OCI-LY7 (cell line): ENCODE data around the gene ATP5F1E. TPM values are rescaled to one million over a fixed set of nuclear protein-coding genes. Genes with fewer than 3 reads are reported as not detected.

ENCODE experiments used
- BruUV-seq: library from RNA; stranded (reverse); fragments of 400-500 nt; replicated peaks from 2 replicates; lab custom pipeline; 2021; lab: Mats Ljungman, UMichigan
- CTCF ChIA-PET: fragments of 300-600 bp; sonication (Branson Sonifier 250); formaldehyde crosslinking; loops from one replicate; lab custom pipeline; 2022; ENCODE audit warnings: antibody characterized with exemption; ENCODE audit not compliant: unreplicated experiment; lab: Charles Lee
- POLR2A ChIA-PET: fragments of 300-600 bp; sonication (Branson Sonifier 250); formaldehyde crosslinking; loops from one replicate; lab custom pipeline; 2022; ENCODE audit warnings: antibody characterized with exemption; lab: Charles Lee
- DNase-seq: peaks from one replicate; pipeline ENCODE4 v3.0.0-alpha.2; 2015; ENCODE audit warnings: low spot score
- H2AFZ ChIP-seq: fragments of 200-600 bp; sonication (generic), shearing (Covaris generic); 2 replicates; pipeline ENCODE4 v1.6.1; 2014; ENCODE audit warnings: mild to moderate bottlenecking, antibody characterized with exemption, low read length, moderate library complexity
- H3K27ac ChIP-seq: fragments of 200-600 bp; sonication (generic); 2 replicates; pipeline ENCODE4 v1.5.1; 2014; ENCODE audit warnings: mixed run types, low read depth, mild to moderate bottlenecking, moderate library complexity, low read length, inconsistent platforms; ENCODE audit not compliant: poor library complexity, severe bottlenecking
- H3K36me3 ChIP-seq: fragments of 200-600 bp; sonication (generic); 2 replicates; pipeline ENCODE4 v1.6.1; 2014; ENCODE audit warnings: mild to moderate bottlenecking, antibody characterized with exemption, low read length, moderate library complexity, mixed read lengths; ENCODE audit not compliant: insufficient read depth
- H3K4me1 ChIP-seq: fragments of 200-600 bp; sonication (generic); 2 replicates; pipeline ENCODE4 v1.5.1; 2014; ENCODE audit warnings: mild to moderate bottlenecking, low read length; ENCODE audit not compliant: insufficient read depth, poor library complexity, severe bottlenecking
- H3K4me2 ChIP-seq: fragments of 200-600 bp; sonication (generic); 2 replicates; pipeline ENCODE4 v1.6.1; 2014; ENCODE audit warnings: mild to moderate bottlenecking, low read length
- H3K4me3 ChIP-seq: fragments of 200-600 bp; sonication (generic); 2 replicates; pipeline ENCODE4 v1.5.1; 2014; ENCODE audit warnings: mild to moderate bottlenecking, low read depth, low read length; ENCODE audit not compliant: poor library complexity, severe bottlenecking
- H3K79me2 ChIP-seq: fragments of 200-600 bp; sonication (generic); 2 replicates; pipeline ENCODE4 v1.6.1; 2016; ENCODE audit warnings: low read depth, mild to moderate bottlenecking, low read length, moderate library complexity, mixed read lengths; ENCODE audit not compliant: insufficient read depth
- H3K9me2 ChIP-seq: fragments of 200-600 bp; sonication (generic); 2 replicates; pipeline ENCODE4 v1.6.1; 2016; ENCODE audit warnings: mild to moderate bottlenecking, low read length, mixed read lengths; ENCODE audit not compliant: insufficient read depth
- H3K9me3 ChIP-seq: fragments of 200-600 bp; sonication (generic); 2 replicates; pipeline ENCODE4 v1.6.1; 2014; ENCODE audit warnings: mild to moderate bottlenecking, mixed run types, low read length, mixed read lengths
- H4K20me1 ChIP-seq: fragments of 200-600 bp; sonication (generic); 2 replicates; pipeline ENCODE4 v1.6.1; 2014; ENCODE audit warnings: mild to moderate bottlenecking, antibody characterized with exemption, low read length, moderate library complexity, mixed read lengths; ENCODE audit not compliant: insufficient read depth
- EZH2phosphoT487 ChIP-seq: fragments of 200-600 bp; sonication (generic); IDR thresholded peaks from 2 replicates; pipeline ENCODE4 v1.6.1; 2018; ENCODE audit warnings: low read depth, borderline replicate concordance, mild to moderate bottlenecking, mixed run types, antibody characterized with exemption, low read length, moderate library complexity, mixed read lengths
- intact Hi-C: fragments of 100-400 bp; cut with micrococcal nuclease; formaldehyde crosslinking; loops from one replicate; pipeline ENCODE4 v1.10.0; 2022; ENCODE audit not compliant: unreplicated experiment
- total RNA-seq, 2 experiments: library from RNA; depleted of rRNA in 1 of 2; stranded (reverse); fragments of >200 nt in 1 of 2; shearing (Covaris generic) in 1 of 2; gene quantifications; 2 replicates each; pipeline ENCODE4 v1.2.3, GENCODE V29; 2014 to 2022
- TF ChIP-seq, protein P1 (sequence below): fragments of 200-600 bp; sonication (generic); conservative IDR thresholded peaks from 2 replicates; pipeline ENCODE4 v1.5.1; 2014; ENCODE audit warnings: mild to moderate bottlenecking, antibody characterized with exemption, low read length, moderate library complexity, mixed read lengths

Gene ATP5F1E
- total RNA-seq, 2 experiments from 2014 or later: 42.4 to 67.2 TPM

DNA sequence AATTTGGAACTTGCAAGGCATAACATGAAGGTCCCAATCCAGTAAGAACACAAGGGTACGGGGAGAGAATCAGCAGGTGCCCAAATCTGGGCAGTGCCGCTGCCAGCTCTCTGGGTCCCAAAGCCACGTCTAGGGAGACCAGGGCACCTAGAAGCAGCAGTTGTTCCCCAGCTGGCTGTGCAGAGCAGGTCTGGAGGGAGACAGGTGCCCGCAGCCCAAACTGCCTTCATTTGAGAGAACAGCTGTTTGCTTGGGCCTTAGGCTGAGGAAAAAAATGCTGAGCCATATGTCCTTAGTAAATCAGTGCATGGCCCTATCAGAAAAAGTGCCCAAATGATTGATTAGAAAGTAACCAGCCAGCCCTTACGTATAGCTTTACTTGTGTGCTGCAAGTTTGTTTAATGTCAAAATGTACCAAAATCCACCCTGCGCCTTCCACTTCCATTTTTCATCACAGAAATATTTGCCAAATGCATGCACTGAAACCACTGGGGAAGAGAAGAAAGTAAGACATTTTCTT is 19.6 kb upstream of the ATP5F1E start:
- H4K20me1 ChIP-seq: no peaks in the 10 kb centered on the region
- intact Hi-C loops: no loop called here
- H3K27ac ChIP-seq: no peak overlapping the region
- no peaks in the 10 kb centered on the region for H3K79me2 ChIP-seq
- H2AFZ ChIP-seq: no peak overlapping the region
- H3K9me2 ChIP-seq: no peaks in the 10 kb centered on the region
- H3K36me3 ChIP-seq: no peaks in the 10 kb centered on the region
- H3K4me1 ChIP-seq: no peaks in the 10 kb centered on the region
- H3K4me3 ChIP-seq: no peak overlapping the region
- POLR2A ChIA-PET: interaction anchor here (0.6 kb wide), 1 partner anchor 143 kb away, joined by 3 read pairs; no protein-coding TSS in a partner anchor
- BruUV-seq: no TSS peak
- TF ChIP-seq, protein P1, sequence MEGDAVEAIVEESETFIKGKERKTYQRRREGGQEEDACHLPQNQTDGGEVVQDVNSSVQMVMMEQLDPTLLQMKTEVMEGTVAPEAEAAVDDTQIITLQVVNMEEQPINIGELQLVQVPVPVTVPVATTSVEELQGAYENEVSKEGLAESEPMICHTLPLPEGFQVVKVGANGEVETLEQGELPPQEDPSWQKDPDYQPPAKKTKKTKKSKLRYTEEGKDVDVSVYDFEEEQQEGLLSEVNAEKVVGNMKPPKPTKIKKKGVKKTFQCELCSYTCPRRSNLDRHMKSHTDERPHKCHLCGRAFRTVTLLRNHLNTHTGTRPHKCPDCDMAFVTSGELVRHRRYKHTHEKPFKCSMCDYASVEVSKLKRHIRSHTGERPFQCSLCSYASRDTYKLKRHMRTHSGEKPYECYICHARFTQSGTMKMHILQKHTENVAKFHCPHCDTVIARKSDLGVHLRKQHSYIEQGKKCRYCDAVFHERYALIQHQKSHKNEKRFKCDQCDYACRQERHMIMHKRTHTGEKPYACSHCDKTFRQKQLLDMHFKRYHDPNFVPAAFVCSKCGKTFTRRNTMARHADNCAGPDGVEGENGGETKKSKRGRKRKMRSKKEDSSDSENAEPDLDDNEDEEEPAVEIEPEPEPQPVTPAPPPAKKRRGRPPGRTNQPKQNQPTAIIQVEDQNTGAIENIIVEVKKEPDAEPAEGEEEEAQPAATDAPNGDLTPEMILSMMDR: no peak
- TF ChIP-seq EZH2phosphoT487: no peak
- no peak for DNase-seq
- H3K9me3 ChIP-seq: no peaks in the 10 kb centered on the region
- CTCF ChIA-PET: no interaction called here
- no peak overlapping the region for H3K4me2 ChIP-seq

- no peaks in the 10 kb centered on the region for H3K79me2 ChIP-seq
- no peaks in the 10 kb centered on the region for H3K9me2 ChIP-seq
- ChIA-PET POLR2A (interaction anchor here (0.6 kb wide), 2 partner anchors 48 to 829 kb away, joined by 3 read pairs; no protein-coding TSS in a partner anchor), CTCF (interaction anchor here (0.6 kb wide), 1 partner anchor 658 kb away, joined by 3 read pairs; no protein-coding TSS in a partner anchor)
- no peaks in the 10 kb centered on the region for H3K4me1 ChIP-seq
- H3K4me2 ChIP-seq: no peak overlapping the region
- intact Hi-C loops: no loop called here
- no peak for DNase-seq
- no peaks in the 10 kb centered on the region for H3K9me3 ChIP-seq
- no peak overlapping the region for H3K27ac ChIP-seq
- H4K20me1 ChIP-seq: no peaks in the 10 kb centered on the region
- TF ChIP-seq, protein P1: no peak
- TF ChIP-seq EZH2phosphoT487: no peak
- H3K4me3 ChIP-seq: no peak overlapping the region
- no peaks in the 10 kb centered on the region for H3K36me3 ChIP-seq
- no peak overlapping the region for H2AFZ ChIP-seq
- no TSS peak for BruUV-seq
These were observed 18.3 kb upstream of the ATP5F1E start for GRCh38 chr20:59050437-59050836.

- intact Hi-C loops: loop anchor here (10.0 kb wide), 1 partner anchor 394 kb away; the partner anchor contains the start of gene STX16
- no peak overlapping the region for H3K4me3 ChIP-seq
- no peaks in the 10 kb centered on the region for H3K9me2 ChIP-seq
- no peak overlapping the region for H2AFZ ChIP-seq
- no peak overlapping the region for H3K27ac ChIP-seq
- no peaks in the 10 kb centered on the region for H4K20me1 ChIP-seq
- no peak for DNase-seq
- ChIA-PET POLR2A (no interaction called here), CTCF (no interaction called here)
- TF ChIP-seq EZH2phosphoT487: no peak
- TF ChIP-seq, protein P1: no peak
- no peaks in the 10 kb centered on the region for H3K9me3 ChIP-seq
- no peaks in the 10 kb centered on the region for H3K79me2 ChIP-seq
- peaks cover 13% of the 10 kb centered on the region for H3K4me1 ChIP-seq
- H3K36me3 ChIP-seq: no peaks in the 10 kb centered on the region
- BruUV-seq: no TSS peak
- H3K4me2 ChIP-seq: no peak overlapping the region
These were observed 16.5 kb upstream of the ATP5F1E start for GRCh38 chr20:59048681-59049030.
